ENCODE data around the gene BMP8A.
A peak's percentile ranks its signal among the peaks of the same experiment; 100 is the strongest.
"Not testable (repeated sequence)": the region's sequence is repeated elsewhere in the genome, so short reads cannot be mapped to it uniquely, and the experiment has no call there.

Gene BMP8A

GRCh38 chr1:39491146-39491921 lies at the start of gene BMP8A:
Gene BMP8A, plus strand, starts transcription at chr1:39491636. Its CDS starts 356 bp downstream, at chr1:39491992.
- DNase-seq, result peak; percentile 74 to 83

- DNase-seq, result no peak
These were observed 49.6 kb upstream of the BMP8A start for GRCh38 chr1:39441797-39442196.

GRCh38 chr1:39445573-39445972 lies 45.9 kb upstream of the BMP8A start:
- DNase-seq, result no peak

- no peak for DNase-seq
These were observed 44.4 kb upstream of the BMP8A start for GRCh38 chr1:39446986-39447567.

GRCh38 chr1:39450041-39450440 lies 41.4 kb upstream of the BMP8A start:
- DNase-seq, result not testable (repeated sequence)

GRCh38 chr1:39450956-39451606 lies 40.4 kb upstream of the BMP8A start:
- no peak for DNase-seq

GRCh38 chr1:39452081-39452480 lies 39.4 kb upstream of the BMP8A start:
- no peak for DNase-seq

- no peak for DNase-seq
These were observed 38.9 kb upstream of the BMP8A start for GRCh38 chr1:39452540-39452939.

- no peak for DNase-seq
These were observed 37.8 kb upstream of the BMP8A start for GRCh38 chr1:39453603-39454002.

GRCh38 chr1:39458991-39459390 lies 32.4 kb upstream of the BMP8A start:
- DNase-seq, result no peak

- no peak for DNase-seq
These were observed 29.4 kb upstream of the BMP8A start for GRCh38 chr1:39462074-39462473.

- DNase-seq, result no peak
These were observed 24.9 kb upstream of the BMP8A start for GRCh38 chr1:39466413-39467107.

- DNase-seq, result not testable (repeated sequence)
These were observed 24.2 kb upstream of the BMP8A start for GRCh38 chr1:39467108-39467720.

- no peak for DNase-seq
These were observed 22.3 kb upstream of the BMP8A start for GRCh38 chr1:39469150-39469549.

GRCh38 chr1:39470040-39470439 lies 21.4 kb upstream of the BMP8A start:
- DNase-seq, result no peak

GRCh38 chr1:39472826-39473225 lies 18.6 kb upstream of the BMP8A start:
- DNase-seq, result no peak

- no peak for DNase-seq
These were observed 18.1 kb upstream of the BMP8A start for GRCh38 chr1:39473324-39473723.

GRCh38 chr1:39474810-39475209 lies 16.6 kb upstream of the BMP8A start:
- no peak for DNase-seq

- DNase-seq, result not testable (repeated sequence)
These were observed 15.9 kb upstream of the BMP8A start for GRCh38 chr1:39475551-39475950.

GRCh38 chr1:39478126-39478915 lies 13.1 kb upstream of the BMP8A start:
- DNase-seq, result no peak

GRCh38 chr1:39481289-39481688 lies 10.1 kb upstream of the BMP8A start:
- no peak for DNase-seq

- no peak for DNase-seq
These were observed 8.2 kb upstream of the BMP8A start for GRCh38 chr1:39483276-39483675.
